ENCODE results near the gene CYGB.
A peak's percentile ranks its signal among the peaks of the same experiment; 100 is the strongest.
"Not testable (repeated sequence)": the region's sequence is repeated elsewhere in the genome, so short reads cannot be mapped to it uniquely, and the experiment has no call there.

Gene CYGB

GRCh38 chr17:76524598-76525512, 12.7 kb downstream of the CYGB start:
- TF ChIP-seq CTCF (IDR thresholded peaks at IDR 0.05; ENCODE audit: borderline replicate concordance, insufficient read depth, low read depth, low read length): no peak
- H3K4me3 ChIP-seq (ENCODE audit: low read depth, low read length): no peak overlapping the region

- H3K4me3 ChIP-seq (ENCODE audit: low read depth, low read length): no peak overlapping the region
- TF ChIP-seq CTCF (IDR thresholded peaks at IDR 0.05; ENCODE audit: borderline replicate concordance, insufficient read depth, low read depth, low read length): peak; percentile 100
Measured at GRCh38 chr17:76523084-76524037, 14.1 kb downstream of the CYGB start.

GRCh38 chr17:76521683-76522082, 15.8 kb downstream of the CYGB start:
- H3K4me3 ChIP-seq (ENCODE audit: low read depth, low read length): not testable (repeated sequence)

- no peak overlapping the region for H3K4me3 ChIP-seq (ENCODE audit: low read depth, low read length)
- TF ChIP-seq CTCF (IDR thresholded peaks at IDR 0.05; ENCODE audit: borderline replicate concordance, insufficient read depth, low read depth, low read length): no peak
Measured at GRCh38 chr17:76521262-76521661, 16.2 kb downstream of the CYGB start.

- no peak overlapping the region for H3K4me3 ChIP-seq (ENCODE audit: low read depth, low read length)
- no peak for TF ChIP-seq CTCF (IDR thresholded peaks at IDR 0.05; ENCODE audit: borderline replicate concordance, insufficient read depth, low read depth, low read length)
Measured at GRCh38 chr17:76519048-76519966, 18.2 kb downstream of the CYGB start.

GRCh38 chr17:76517638-76518038, 19.9 kb downstream of the CYGB start:
- H3K4me3 ChIP-seq (ENCODE audit: low read depth, low read length): no peak overlapping the region
- no peak for TF ChIP-seq CTCF (IDR thresholded peaks at IDR 0.05; ENCODE audit: borderline replicate concordance, insufficient read depth, low read depth, low read length)

All from GM12875 (cell line).